ENCODE results near the gene GDF7.

DNA sequence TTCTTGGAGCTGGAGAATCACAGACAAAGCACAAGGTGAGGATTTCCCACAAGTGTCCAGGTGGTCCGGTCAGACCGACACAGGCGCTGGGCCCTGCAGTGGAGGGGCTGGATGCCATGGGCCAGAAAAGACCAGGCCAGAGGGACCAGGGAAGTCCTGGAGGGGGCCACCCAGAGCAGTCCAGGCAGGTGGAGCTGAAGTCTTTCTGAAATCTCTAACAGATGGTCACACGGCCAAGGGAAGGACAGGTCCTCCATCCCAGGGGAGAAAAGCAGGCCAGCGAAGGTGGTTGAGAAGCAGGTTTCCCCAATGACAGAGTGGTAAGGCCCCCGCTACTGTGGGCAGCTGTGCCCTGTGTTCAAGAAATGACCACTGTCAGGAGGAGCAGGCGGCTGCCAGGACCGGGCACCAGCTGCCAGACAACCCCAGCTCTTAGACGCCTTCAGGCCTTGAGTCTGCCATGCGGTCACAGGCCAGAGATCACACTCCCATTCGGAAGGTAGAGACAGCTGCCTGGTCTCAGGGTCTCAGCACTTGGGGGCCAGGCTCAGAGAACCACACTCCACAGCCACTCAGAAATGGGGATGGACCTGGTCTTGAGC lies 42.0 kb upstream of the GDF7 start:
- no peak for TF ChIP-seq POLR2A (IDR thresholded peaks at IDR 0.05)
- TF ChIP-seq, protein P1, sequence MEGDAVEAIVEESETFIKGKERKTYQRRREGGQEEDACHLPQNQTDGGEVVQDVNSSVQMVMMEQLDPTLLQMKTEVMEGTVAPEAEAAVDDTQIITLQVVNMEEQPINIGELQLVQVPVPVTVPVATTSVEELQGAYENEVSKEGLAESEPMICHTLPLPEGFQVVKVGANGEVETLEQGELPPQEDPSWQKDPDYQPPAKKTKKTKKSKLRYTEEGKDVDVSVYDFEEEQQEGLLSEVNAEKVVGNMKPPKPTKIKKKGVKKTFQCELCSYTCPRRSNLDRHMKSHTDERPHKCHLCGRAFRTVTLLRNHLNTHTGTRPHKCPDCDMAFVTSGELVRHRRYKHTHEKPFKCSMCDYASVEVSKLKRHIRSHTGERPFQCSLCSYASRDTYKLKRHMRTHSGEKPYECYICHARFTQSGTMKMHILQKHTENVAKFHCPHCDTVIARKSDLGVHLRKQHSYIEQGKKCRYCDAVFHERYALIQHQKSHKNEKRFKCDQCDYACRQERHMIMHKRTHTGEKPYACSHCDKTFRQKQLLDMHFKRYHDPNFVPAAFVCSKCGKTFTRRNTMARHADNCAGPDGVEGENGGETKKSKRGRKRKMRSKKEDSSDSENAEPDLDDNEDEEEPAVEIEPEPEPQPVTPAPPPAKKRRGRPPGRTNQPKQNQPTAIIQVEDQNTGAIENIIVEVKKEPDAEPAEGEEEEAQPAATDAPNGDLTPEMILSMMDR (IDR thresholded peaks at IDR 0.05), result no peak
